Common myeloid progenitor, CD34-positive (primary cell): ENCODE measurements around the gene LRG1.

Experiments used
- CTCF ChIA-PET: fragments of 350-600 bp; sonication (Branson Sonifier 250); formaldehyde crosslinking; loops from one replicate; lab custom pipeline; 2021; ENCODE audit warnings: antibody characterized with exemption; lab: Charles Lee
- POLR2A ChIA-PET: fragments of 350-600 bp; sonication (Branson Sonifier 250); formaldehyde crosslinking; loops from one replicate; lab custom pipeline; 2021; ENCODE audit warnings: antibody characterized with exemption; lab: Charles Lee
- DNase-seq, 3 donors: peaks; one replicate each; pipeline versions ENCODE4 v3.0.0 to v3.0.0-alpha.2; 2013
- H3K27ac ChIP-seq, 2 experiments: 1 replicate in 1 of 2; 2 replicates in 1 of 2; pipeline ENCODE4 v1.7.0; 2013; ENCODE audit warnings: inconsistent platforms in 2 of 2, low read length in 2 of 2, mild to moderate bottlenecking in 2 of 2, low read depth in 1 of 2, moderate library complexity in 1 of 2; ENCODE audit not compliant: severe bottlenecking in 2 of 2, insufficient read depth in 1 of 2, poor library complexity in 1 of 2
- H3K27me3 ChIP-seq, 5 experiments: replicated peaks in 2 of 5; 1 replicate in 3 of 5; 2 replicates in 2 of 5; pipeline versions ENCODE4 v1.6.1 to v1.7.0; 2013; ENCODE audit warnings: low read length in 4 of 5, mild to moderate bottlenecking in 2 of 5, moderate library complexity in 2 of 5, inconsistent platforms in 1 of 5; ENCODE audit not compliant: insufficient read depth in 5 of 5, control insufficient read depth in 4 of 5
- H3K36me3 ChIP-seq, 4 experiments: 1 replicate in 2 of 4; 2 replicates in 2 of 4; pipeline versions ENCODE4 v1.6.1 to v1.7.0; 2013; ENCODE audit warnings: low read length in 3 of 4, control low read depth in 1 of 4, mild to moderate bottlenecking in 1 of 4; ENCODE audit not compliant: control insufficient read depth in 4 of 4, insufficient read depth in 4 of 4
- H3K4me1 ChIP-seq, 4 experiments: 1 replicate in 3 of 4; 2 replicates in 1 of 4; pipeline versions ENCODE4 v1.6.1 to v1.7.1; 2013; ENCODE audit warnings: low read length in 3 of 4, mild to moderate bottlenecking in 3 of 4, control low read depth in 1 of 4, inconsistent platforms in 1 of 4, moderate library complexity in 1 of 4; ENCODE audit not compliant: control insufficient read depth in 4 of 4, insufficient read depth in 4 of 4; ENCODE audit errors: control extremely low read depth in 1 of 4
- H3K4me3 ChIP-seq, 7 experiments: 1 replicate in 4 of 7; 2 replicates in 3 of 7; pipeline versions ENCODE4 v1.5.1 to v1.7.0; 2013; ENCODE audit warnings: mild to moderate bottlenecking in 7 of 7, low read length in 6 of 7, moderate library complexity in 6 of 7, inconsistent platforms in 2 of 7, low read depth in 2 of 7, control low read depth in 1 of 7; ENCODE audit not compliant: insufficient read depth in 4 of 7, control insufficient read depth in 1 of 7; ENCODE audit errors: extremely low read depth in 1 of 7
- H3K9me3 ChIP-seq, 5 experiments: 1 replicate in 4 of 5; 2 replicates in 1 of 5; pipeline versions ENCODE4 v1.6.1 to v1.7.1; 2013; ENCODE audit warnings: low read length in 4 of 5, mild to moderate bottlenecking in 2 of 5, inconsistent platforms in 1 of 5, low read depth in 1 of 5, moderate library complexity in 1 of 5; ENCODE audit not compliant: control insufficient read depth in 4 of 5, insufficient read depth in 2 of 5; ENCODE audit errors: control extremely low read depth in 1 of 5
- WGBS: methylation state at CpG from one replicate; pipeline ENCODE4 v1.1.5; 2013; ENCODE audit not compliant: insufficient coverage; 5-methylcytosine and 5-hydroxymethylcytosine counted together

LRG1 gene

DNA sequence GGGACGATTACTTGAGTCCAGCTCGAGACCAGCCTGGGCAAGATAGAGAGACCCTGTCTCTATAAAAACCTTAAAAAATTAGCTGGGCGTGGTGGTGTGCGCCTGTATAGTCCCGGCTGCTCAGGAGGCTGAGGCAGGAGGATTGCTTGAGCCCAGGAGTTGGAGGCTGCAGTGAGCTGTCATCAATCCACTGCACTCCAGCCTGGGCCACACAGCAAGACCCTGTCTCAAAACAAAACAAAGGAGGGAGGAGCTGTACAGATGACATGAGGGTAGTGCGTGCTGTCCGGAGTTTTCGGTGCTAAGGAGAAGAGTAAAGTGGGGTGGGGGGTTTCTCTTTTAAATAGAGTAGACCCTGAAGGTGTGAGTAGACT is 45.2 kb downstream of the LRG1 start:
- no peak for DNase-seq
- Histone ChIP-seq H3K9me3 (no peaks in the 10 kb centered on the region), H3K27ac (no peak overlapping the region), H3K27me3 (no peaks in the 10 kb centered on the region), H3K36me3 (peaks cover 5 to 78% (median 49%) of the 10 kb centered on the region in 4 experiments), H3K4me1 (no peaks in the 10 kb centered on the region), H3K4me3 (no peak overlapping the region)
- ChIA-PET POLR2A (no interaction called here), CTCF (no interaction called here)
- 95% methylated on average over 8 of the region's 8 CpGs for WGBS

DNA sequence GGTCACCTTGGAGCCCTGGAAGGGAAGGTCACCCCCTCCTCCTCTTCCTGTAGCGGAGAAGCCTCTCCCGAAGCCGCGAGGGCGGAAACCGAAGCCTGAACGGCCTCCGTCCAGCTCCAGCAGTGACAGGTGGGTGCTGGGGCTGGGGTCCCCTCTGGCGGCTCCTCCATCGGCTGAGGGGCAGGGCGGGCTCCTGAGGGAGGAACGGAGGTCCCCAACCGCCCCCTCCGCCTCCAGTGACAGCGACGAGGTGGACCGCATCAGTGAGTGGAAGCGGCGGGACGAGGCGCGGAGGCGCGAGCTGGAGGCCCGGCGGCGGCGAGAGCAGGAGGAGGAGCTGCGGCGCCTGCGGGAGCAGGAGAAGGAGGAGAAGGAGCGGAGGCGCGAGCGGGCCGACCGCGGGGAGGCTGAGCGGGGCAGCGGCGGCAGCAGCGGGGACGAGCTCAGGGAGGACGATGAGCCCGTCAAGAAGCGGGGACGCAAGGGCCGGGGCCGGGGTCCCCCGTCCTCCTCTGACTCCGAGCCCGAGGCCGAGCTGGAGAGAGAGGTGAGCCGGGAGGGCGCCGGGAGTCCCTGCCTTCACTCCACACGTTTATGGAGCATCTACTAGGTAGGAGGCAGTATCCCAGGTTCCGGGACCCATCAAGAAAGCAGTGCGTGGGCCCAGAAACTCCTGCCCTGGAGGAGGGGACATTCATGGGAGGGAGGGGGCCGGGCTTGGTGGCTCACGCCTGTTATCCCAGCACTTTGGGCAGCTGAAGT is 45.7 kb downstream of the LRG1 start:
- DNase-seq = no peak
- Histone ChIP-seq H3K9me3 (no peaks in the 10 kb centered on the region), H3K27me3 (no peaks in the 10 kb centered on the region), H3K27ac (no peak overlapping the region), H3K4me1 (no peaks in the 10 kb centered on the region), H3K36me3 (peaks cover 7 to 82% (median 48%) of the 10 kb centered on the region in 4 experiments), H3K4me3 (no peak overlapping the region)
- WGBS = 98% methylated on average over 50 of the region's 61 CpGs
- CTCF ChIA-PET = no interaction called here
- POLR2A ChIA-PET = no interaction called here

- no peak overlapping the region for H3K4me3 ChIP-seq
- ChIA-PET POLR2A (no interaction called here), CTCF (no interaction called here)
- no peaks in the 10 kb centered on the region for H3K27me3 ChIP-seq
- 98% methylated on average over 29 of the region's 41 CpGs for WGBS
- no peaks in the 10 kb centered on the region for H3K9me3 ChIP-seq
- DNase-seq = peak in 1 of 3 donors; percentile 18
- H3K27ac ChIP-seq = no peak overlapping the region
- no peaks in the 10 kb centered on the region for H3K4me1 ChIP-seq
- peaks cover 7 to 83% (median 46%) of the 10 kb centered on the region in 4 experiments for H3K36me3 ChIP-seq
Observed at GRCh38 chr19:4493104-4493928, 46.5 kb downstream of the LRG1 start.

- H3K4me1 ChIP-seq = no peaks in the 10 kb centered on the region
- no peak for DNase-seq
- H3K9me3 ChIP-seq = no peaks in the 10 kb centered on the region
- no peaks in the 10 kb centered on the region for H3K27me3 ChIP-seq
- CTCF ChIA-PET = no interaction called here
- peaks cover 7 to 77% (median 43%) of the 10 kb centered on the region in 4 experiments for H3K36me3 ChIP-seq
- POLR2A ChIA-PET = no interaction called here
- H3K27ac ChIP-seq = no peak overlapping the region
- no peak overlapping the region for H3K4me3 ChIP-seq
- WGBS = 100% methylated on average over 3 of the region's 3 CpGs
Observed at GRCh38 chr19:4492337-4493103, 47.3 kb downstream of the LRG1 start.

GRCh38 chr19:4491446-4491845 is 48.4 kb downstream of the LRG1 start:
- CTCF ChIA-PET = no interaction called here
- WGBS = 99% methylated on average over 21 of the region's 21 CpGs
- DNase-seq = no peak
- no peak overlapping the region for H3K4me3 ChIP-seq
- H3K36me3 ChIP-seq = peaks cover 7 to 73% (median 42%) of the 10 kb centered on the region in 4 experiments
- no peaks in the 10 kb centered on the region for H3K27me3 ChIP-seq
- H3K9me3 ChIP-seq = no peaks in the 10 kb centered on the region
- H3K4me1 ChIP-seq = no peaks in the 10 kb centered on the region
- POLR2A ChIA-PET = no interaction called here
- no peak overlapping the region for H3K27ac ChIP-seq

GRCh38 chr19:4488496-4488895 is 51.3 kb downstream of the LRG1 start:
- Histone ChIP-seq H3K4me3 (no peak overlapping the region), H3K27ac (no peak overlapping the region), H3K9me3 (no peaks in the 10 kb centered on the region), H3K36me3 (peaks cover 9 to 54% (median 28%) of the 10 kb centered on the region in 4 experiments), H3K4me1 (no peaks in the 10 kb centered on the region), H3K27me3 (no peaks in the 10 kb centered on the region)
- WGBS = 93% methylated on average over 21 of the region's 29 CpGs
- DNase-seq = no peak
- ChIA-PET POLR2A (no interaction called here), CTCF (no interaction called here)
